ENCODE results near the gene GTF3C2.
"Not testable (repeated sequence)": the region's sequence is repeated elsewhere in the genome, so short reads cannot be mapped to it uniquely, and the experiment has no call there.

- TF ChIP-seq POLR2A (IDR thresholded peaks at IDR 0.05), result peak; percentile 16 to 42
- TF ChIP-seq CTCF (IDR thresholded peaks at IDR 0.05 in 4 of 5, conservative IDR thresholded peaks at IDR 0.05 in 1 of 5), result not testable (repeated sequence)
These were observed 36.7 kb downstream of the GTF3C2 start for GRCh38 chr2:27319839-27320238.

All from gastrocnemius medialis (tissue), 4 donors.